B cell (primary cell): ENCODE results near the gene RMDN3. TPM values are rescaled to one million over a fixed set of nuclear protein-coding genes. Genes with fewer than 3 reads are reported as not detected.

Source experiments
- ATAC-seq: fragments of 200-7000 bp; cut with Tn5 transposase; one replicate; pipeline ENCODE4 v1.10.0; 2021; ENCODE audit warnings: low read depth, mild to moderate bottlenecking, moderate number of reproducible peaks, moderate library complexity
- CTCF ChIA-PET: fragments of 350-600 bp; sonication (Branson Sonifier 250); formaldehyde crosslinking; loops from one replicate; lab custom pipeline; 2021; ENCODE audit warnings: antibody characterized with exemption, inconsistent platforms; lab: Charles Lee
- POLR2A ChIA-PET: fragments of 350-600 bp; sonication (Branson Sonifier 250); formaldehyde crosslinking; loops from one replicate; lab custom pipeline; 2021; ENCODE audit warnings: antibody characterized with exemption; lab: Charles Lee
- DNase-seq: peaks from one replicate; pipeline ENCODE4 v3.0.0; 2013
- H2AFZ ChIP-seq: 2 replicates; pipeline ENCODE4 v1.6.1; 2012; ENCODE audit warnings: mild to moderate bottlenecking, low read depth, low read length; ENCODE audit not compliant: insufficient read depth, poor library complexity, severe bottlenecking
- H3K27ac ChIP-seq, 2 donors: 1 replicate in 1 of 2; 2 replicates in 1 of 2; pipeline ENCODE4 v1.5.1; 2012 to 2013; ENCODE audit warnings: low read length in 2 of 2, mild to moderate bottlenecking in 2 of 2, moderate library complexity in 1 of 2
- H3K27me3 ChIP-seq, 4 experiments: fragments of 200-600 bp in 1 of 4; sonication (generic) in 1 of 4; replicated peaks in 1 of 4; 1 replicate in 2 of 4; 2 replicates in 2 of 4; pipeline versions ENCODE4 v1.6.1 to v1.7.0; 2013 to 2016; ENCODE audit warnings: low read length in 3 of 4, mild to moderate bottlenecking in 2 of 4, mixed read lengths in 1 of 4, moderate library complexity in 1 of 4; ENCODE audit not compliant: insufficient read depth in 4 of 4, control insufficient read depth in 3 of 4; ENCODE audit errors: control extremely low read depth in 1 of 4
- H3K36me3 ChIP-seq, 2 experiments: replicated peaks in 1 of 2; 1 replicate in 1 of 2; 2 replicates in 1 of 2; pipeline versions ENCODE4 v1.6.1 to v1.7.1; 2013; ENCODE audit warnings: low read length in 1 of 2; ENCODE audit not compliant: insufficient read depth in 2 of 2, control insufficient read depth in 1 of 2; ENCODE audit errors: control extremely low read depth in 1 of 2, extremely low read depth in 1 of 2
- H3K4me1 ChIP-seq, 2 donors: fragments of 200-600 bp in 1 of 2; sonication (generic) in 1 of 2; 1 replicate in 1 of 2; 2 replicates in 1 of 2; pipeline versions ENCODE4 v1.5.1 to v1.6.1; 2013 to 2017; ENCODE audit warnings: low read length in 2 of 2; ENCODE audit not compliant: control insufficient read depth in 2 of 2, insufficient read depth in 2 of 2
- H3K4me2 ChIP-seq: replicated peaks from 2 replicates; pipeline ENCODE3; 2012; ENCODE audit warnings: mild to moderate bottlenecking, low read depth, low read length; ENCODE audit not compliant: poor library complexity, severe bottlenecking
- H3K4me3 ChIP-seq, 5 experiments: fragments of 200-600 bp in 1 of 5; sonication (generic) in 1 of 5; 1 replicate in 3 of 5; 2 replicates in 2 of 5; pipeline versions ENCODE4 v1.5.1 to v1.7.0; 2011 to 2016; ENCODE audit warnings: low read length in 4 of 5, mild to moderate bottlenecking in 4 of 5, low read depth in 2 of 5, control low read depth in 1 of 5, moderate library complexity in 1 of 5; ENCODE audit not compliant: insufficient read depth in 1 of 5; ENCODE audit errors: control extremely low read depth in 1 of 5, extremely low read depth in 1 of 5
- H3K79me2 ChIP-seq: fragments of 200-600 bp; sonication (generic); one replicate; pipeline ENCODE4 v1.6.0; 2016; ENCODE audit warnings: low read length; ENCODE audit not compliant: control insufficient read depth, insufficient read depth
- H3K9ac ChIP-seq: fragments of 200-600 bp; sonication (generic); 2 replicates; pipeline ENCODE4 v1.6.1; 2017; ENCODE audit warnings: mild to moderate bottlenecking, low read length, moderate library complexity
- H3K9me3 ChIP-seq, 3 donors: one replicate each; pipeline versions ENCODE4 v1.6.1 to v1.7.1; 2013; ENCODE audit warnings: low read length in 2 of 3; ENCODE audit not compliant: control insufficient read depth in 2 of 3, insufficient read depth in 1 of 3; ENCODE audit errors: control extremely low read depth in 1 of 3
- H4K20me1 ChIP-seq: 2 replicates; pipeline ENCODE4 v1.6.0; 2012; ENCODE audit warnings: mild to moderate bottlenecking, low read length; ENCODE audit not compliant: insufficient read depth, control insufficient read depth, poor library complexity, severe bottlenecking
- H3K27ac Mint-ChIP-seq: one replicate; pipeline ENCODE4 v1.8.0; 2021; ENCODE audit warnings: mixed read lengths
- H3K27me3 Mint-ChIP-seq: one replicate; pipeline ENCODE4 v1.8.0; 2021; ENCODE audit warnings: mixed read lengths
- H3K4me1 Mint-ChIP-seq: one replicate; pipeline ENCODE4 v1.8.0; 2021; ENCODE audit warnings: mixed read lengths
- H3K4me3 Mint-ChIP-seq: one replicate; pipeline ENCODE4 v1.8.0; 2021; ENCODE audit warnings: mixed read lengths
- H3K9me3 Mint-ChIP-seq: one replicate; pipeline ENCODE4 v1.8.0; 2022; ENCODE audit warnings: mixed read lengths; ENCODE audit not compliant: insufficient read depth
- EZH2 ChIP-seq: IDR thresholded peaks from 2 replicates; pipeline ENCODE4 v1.6.1; 2012; ENCODE audit warnings: borderline replicate concordance, low read depth, mild to moderate bottlenecking, moderate library complexity, low read length; ENCODE audit not compliant: insufficient read depth, poor library complexity, severe bottlenecking
- WGBS: methylation state at CpG from one replicate; pipeline ENCODE4 v1.1.5; 2013; ENCODE audit warnings: missing lambda C conversion rate; ENCODE audit not compliant: insufficient coverage; 5-methylcytosine and 5-hydroxymethylcytosine counted together
- intact Hi-C: fragments of 100-400 bp; cut with micrococcal nuclease; formaldehyde crosslinking; loops from one replicate; pipeline ENCODE4 v1.10.0; 2022
- polyA plus RNA-seq: library from polyadenylated mRNA; depleted of rRNA; stranded (reverse); fragments of >200 nt; gene quantifications from 2 replicates; pipeline ENCODE4 v1.2.3, GENCODE V29; 2012
- total RNA-seq, 2 donors: library from RNA; stranded (reverse); fragments of 120-200 nt in 1 of 2; gene quantifications; 1 replicate in 1 of 2; 2 replicates in 1 of 2; pipeline versions ENCODE4 v1.2.3 to v1.2.4, GENCODE V29; 2013 to 2022
- TF ChIP-seq, protein P1 (sequence below): fragments of 200-600 bp; IDR thresholded peaks from one replicate; pipeline ENCODE4 v1.8.0; 2022; ENCODE audit warnings: antibody characterized with exemption, mild to moderate bottlenecking

RMDN3 gene
- total and polyA plus RNA-seq, 2 donors (not counting 1 experiment from before 2014, with no cell fraction given): 12.4 to 22.1 TPM

DNA sequence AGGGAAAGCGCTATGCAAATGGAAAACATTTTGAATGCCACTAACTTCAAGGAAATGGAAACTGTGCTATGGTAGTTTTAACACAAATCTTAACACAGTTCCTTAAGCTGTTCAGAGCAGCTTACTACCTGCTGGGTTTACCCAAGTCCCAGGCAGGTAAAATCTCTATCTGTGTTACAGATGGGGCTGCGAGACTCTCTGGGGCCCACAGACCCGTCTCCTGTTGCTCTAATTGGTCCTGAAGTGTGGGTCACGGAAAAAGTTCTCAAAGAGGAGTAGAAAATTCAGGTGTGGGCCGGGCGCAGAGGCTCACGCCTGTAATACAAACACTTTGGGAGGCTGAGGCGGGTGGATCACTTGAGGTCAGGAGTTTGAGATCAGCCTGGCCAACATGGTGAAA lies 34.9 kb upstream of the RMDN3 start:
- Histone ChIP-seq H3K9me3 (no peaks in the 10 kb centered on the region), H3K79me2 (peaks cover 64% of the 10 kb centered on the region), H3K4me1 (peaks cover 8 to 11% of the 10 kb centered on the region in 2 donors), H4K20me1 (peaks cover 23% of the 10 kb centered on the region), H3K4me2 (no peak overlapping the region), H2AFZ (no peak overlapping the region), H3K36me3 (peaks cover 2 to 15% of the 10 kb centered on the region in 2 experiments), H3K9ac (no peak overlapping the region), H3K27me3 (no peaks in the 10 kb centered on the region), H3K27ac (no peak overlapping the region), H3K4me3 (no peak overlapping the region)
- TF ChIP-seq EZH2: no peak
- TF ChIP-seq, protein P1, sequence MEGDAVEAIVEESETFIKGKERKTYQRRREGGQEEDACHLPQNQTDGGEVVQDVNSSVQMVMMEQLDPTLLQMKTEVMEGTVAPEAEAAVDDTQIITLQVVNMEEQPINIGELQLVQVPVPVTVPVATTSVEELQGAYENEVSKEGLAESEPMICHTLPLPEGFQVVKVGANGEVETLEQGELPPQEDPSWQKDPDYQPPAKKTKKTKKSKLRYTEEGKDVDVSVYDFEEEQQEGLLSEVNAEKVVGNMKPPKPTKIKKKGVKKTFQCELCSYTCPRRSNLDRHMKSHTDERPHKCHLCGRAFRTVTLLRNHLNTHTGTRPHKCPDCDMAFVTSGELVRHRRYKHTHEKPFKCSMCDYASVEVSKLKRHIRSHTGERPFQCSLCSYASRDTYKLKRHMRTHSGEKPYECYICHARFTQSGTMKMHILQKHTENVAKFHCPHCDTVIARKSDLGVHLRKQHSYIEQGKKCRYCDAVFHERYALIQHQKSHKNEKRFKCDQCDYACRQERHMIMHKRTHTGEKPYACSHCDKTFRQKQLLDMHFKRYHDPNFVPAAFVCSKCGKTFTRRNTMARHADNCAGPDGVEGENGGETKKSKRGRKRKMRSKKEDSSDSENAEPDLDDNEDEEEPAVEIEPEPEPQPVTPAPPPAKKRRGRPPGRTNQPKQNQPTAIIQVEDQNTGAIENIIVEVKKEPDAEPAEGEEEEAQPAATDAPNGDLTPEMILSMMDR: no peak
- DNase-seq (no peak), ATAC-seq (no peak)
- intact Hi-C loops: no loop called here
- no peaks in the 10 kb centered on the region for H3K27me3 Mint-ChIP-seq
- WGBS: 97% methylated on average over 6 of the region's 8 CpGs
- no peak overlapping the region for H3K27ac Mint-ChIP-seq
- ChIA-PET CTCF (interaction anchor here (1.4 to 1.7 kb wide), 2 partner anchors 7 to 17 kb away, joined by 3 to 5 read pairs; partner anchors contain the start of gene ZFYVE19), POLR2A (no interaction called here)
- H3K4me3 Mint-ChIP-seq: no peak overlapping the region
- H3K9me3 Mint-ChIP-seq: no peaks in the 10 kb centered on the region
- peaks cover 16% of the 10 kb centered on the region for H3K4me1 Mint-ChIP-seq

DNA sequence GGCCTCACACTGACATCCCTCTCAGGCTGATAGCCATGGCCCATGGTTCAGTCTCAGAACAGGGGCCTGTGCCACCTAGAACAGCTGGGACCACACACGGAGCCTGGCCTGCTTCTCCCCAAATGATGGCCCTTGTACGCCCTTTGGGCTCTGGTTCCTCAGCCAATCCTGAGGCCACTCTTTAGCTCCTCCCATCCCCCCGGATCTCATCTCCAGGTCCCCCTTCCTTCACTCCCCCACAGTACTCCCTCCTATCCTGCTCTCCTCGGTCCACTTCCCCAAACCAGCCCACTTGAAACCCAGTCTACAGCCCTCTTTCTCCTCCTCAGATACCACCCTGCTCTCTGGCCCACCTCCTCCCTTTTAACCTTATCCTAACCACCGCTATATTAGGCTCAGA lies 34.1 kb upstream of the RMDN3 start:
- peaks cover 2 to 18% of the 10 kb centered on the region in 2 experiments for H3K36me3 ChIP-seq
- ChIA-PET POLR2A (no interaction called here), CTCF (no interaction called here)
- peaks cover 58% of the 10 kb centered on the region for H3K79me2 ChIP-seq
- peaks cover 22% of the 10 kb centered on the region for H4K20me1 ChIP-seq
- H3K4me3 ChIP-seq: no peak overlapping the region
- DNase-seq: no peak
- no peak overlapping the region for H3K4me2 ChIP-seq
- TF ChIP-seq EZH2: no peak
- TF ChIP-seq, protein P1: no peak
- no peaks in the 10 kb centered on the region for H3K9me3 ChIP-seq
- H3K27ac ChIP-seq: no peak overlapping the region
- no peaks in the 10 kb centered on the region for H3K27me3 ChIP-seq
- 92% methylated on average over 5 of the region's 5 CpGs for WGBS
- H2AFZ ChIP-seq: no peak overlapping the region
- H3K9me3 Mint-ChIP-seq: no peaks in the 10 kb centered on the region
- H3K4me1 ChIP-seq: peaks cover 8 to 11% of the 10 kb centered on the region in 2 donors
- no peak overlapping the region for H3K9ac ChIP-seq
- H3K4me3 Mint-ChIP-seq: no peak overlapping the region
- ATAC-seq: no peak
- H3K4me1 Mint-ChIP-seq: peaks cover 16% of the 10 kb centered on the region
- intact Hi-C loops: no loop called here
- H3K27me3 Mint-ChIP-seq: no peaks in the 10 kb centered on the region
- no peak overlapping the region for H3K27ac Mint-ChIP-seq
